ENCODE measurements around the gene RAB17.
"Not testable (repeated sequence)": the region's sequence is repeated elsewhere in the genome, so short reads cannot be mapped to it uniquely, and the experiment has no call there.

The RAB17 gene

DNA sequence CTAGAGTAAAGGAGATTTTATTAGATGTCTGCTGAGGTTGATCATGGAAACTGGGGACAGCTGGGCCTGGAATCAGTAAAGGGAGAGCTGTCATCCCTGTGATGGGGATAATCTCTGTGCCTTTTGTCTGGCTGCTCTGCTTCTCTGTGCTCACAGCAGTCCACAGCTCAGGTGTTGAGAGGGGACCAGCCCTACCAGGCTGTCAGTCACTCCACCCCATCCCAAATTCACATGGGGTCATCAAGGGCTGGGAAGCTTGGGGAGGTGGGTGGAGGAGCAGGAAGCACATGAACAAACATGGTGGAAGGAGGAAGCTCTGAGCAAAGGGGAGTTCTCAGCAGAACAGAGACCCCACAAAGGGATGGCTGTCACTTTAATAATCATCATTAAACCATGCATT lies 23.1 kb upstream of the RAB17 start:
- H3K27ac ChIP-seq: no peak overlapping the region
- peaks cover 36% of the 10 kb centered on the region for H3K27me3 ChIP-seq
- no peaks in the 10 kb centered on the region for H3K36me3 ChIP-seq
- no peaks in the 10 kb centered on the region for H3K9me3 ChIP-seq
- H3K4me3 ChIP-seq (ENCODE audit: low read depth in 1 of 2, low read length in 1 of 2): no peak overlapping the region
- TF ChIP-seq, protein P1, sequence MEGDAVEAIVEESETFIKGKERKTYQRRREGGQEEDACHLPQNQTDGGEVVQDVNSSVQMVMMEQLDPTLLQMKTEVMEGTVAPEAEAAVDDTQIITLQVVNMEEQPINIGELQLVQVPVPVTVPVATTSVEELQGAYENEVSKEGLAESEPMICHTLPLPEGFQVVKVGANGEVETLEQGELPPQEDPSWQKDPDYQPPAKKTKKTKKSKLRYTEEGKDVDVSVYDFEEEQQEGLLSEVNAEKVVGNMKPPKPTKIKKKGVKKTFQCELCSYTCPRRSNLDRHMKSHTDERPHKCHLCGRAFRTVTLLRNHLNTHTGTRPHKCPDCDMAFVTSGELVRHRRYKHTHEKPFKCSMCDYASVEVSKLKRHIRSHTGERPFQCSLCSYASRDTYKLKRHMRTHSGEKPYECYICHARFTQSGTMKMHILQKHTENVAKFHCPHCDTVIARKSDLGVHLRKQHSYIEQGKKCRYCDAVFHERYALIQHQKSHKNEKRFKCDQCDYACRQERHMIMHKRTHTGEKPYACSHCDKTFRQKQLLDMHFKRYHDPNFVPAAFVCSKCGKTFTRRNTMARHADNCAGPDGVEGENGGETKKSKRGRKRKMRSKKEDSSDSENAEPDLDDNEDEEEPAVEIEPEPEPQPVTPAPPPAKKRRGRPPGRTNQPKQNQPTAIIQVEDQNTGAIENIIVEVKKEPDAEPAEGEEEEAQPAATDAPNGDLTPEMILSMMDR (IDR thresholded peaks at IDR 0.05): no peak
- H3K4me1 ChIP-seq (ENCODE audit: control insufficient read depth in 1 of 2, insufficient read depth in 1 of 2, low read depth in 1 of 2, low read length in 1 of 2): peaks cover 8 to 10% of the 10 kb centered on the region in 2 experiments

DNA sequence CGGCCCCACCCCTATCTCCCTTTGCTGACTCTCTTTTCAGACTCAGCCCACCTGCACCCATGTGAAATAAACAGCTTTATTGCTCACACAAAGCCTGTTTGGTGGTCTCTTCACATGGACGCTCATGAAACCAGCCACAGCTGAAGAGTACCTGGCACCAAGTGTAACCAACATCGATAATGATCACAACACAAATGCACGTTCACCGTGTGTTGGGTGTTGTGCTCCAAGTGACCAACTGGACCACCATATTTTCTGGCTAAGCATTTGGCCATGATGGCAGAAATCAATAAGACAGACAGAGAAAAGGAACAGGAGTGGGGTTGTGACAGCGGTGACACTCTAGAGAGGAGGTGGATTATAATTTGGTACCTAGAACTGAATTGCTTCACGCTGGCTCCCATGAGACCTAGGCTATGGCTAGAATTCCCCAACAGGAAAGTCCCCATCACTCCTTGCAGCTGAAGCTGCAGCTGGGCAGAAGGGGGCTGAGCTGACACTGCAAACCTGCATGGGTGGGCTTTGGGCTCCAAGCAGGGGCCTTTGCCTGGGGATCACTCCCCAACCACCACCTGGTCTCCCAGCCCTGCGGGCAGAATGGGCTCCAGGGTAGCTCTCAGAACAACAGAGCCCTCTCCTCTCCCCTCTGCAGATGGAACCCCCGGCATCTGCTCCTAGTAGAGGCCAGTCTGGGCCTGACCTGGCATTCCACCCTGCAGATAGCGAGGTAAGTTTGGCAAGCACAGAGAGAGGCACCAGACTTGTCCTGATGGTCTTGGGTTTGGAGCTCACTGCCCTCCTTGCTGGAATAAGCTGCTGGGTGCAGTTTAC lies 22.2 kb upstream of the RAB17 start:
- H3K9me3 ChIP-seq: no peaks in the 10 kb centered on the region
- H3K4me1 ChIP-seq (ENCODE audit: control insufficient read depth in 1 of 2, insufficient read depth in 1 of 2, low read depth in 1 of 2, low read length in 1 of 2): peaks cover 8 to 10% of the 10 kb centered on the region in 2 experiments

DNA sequence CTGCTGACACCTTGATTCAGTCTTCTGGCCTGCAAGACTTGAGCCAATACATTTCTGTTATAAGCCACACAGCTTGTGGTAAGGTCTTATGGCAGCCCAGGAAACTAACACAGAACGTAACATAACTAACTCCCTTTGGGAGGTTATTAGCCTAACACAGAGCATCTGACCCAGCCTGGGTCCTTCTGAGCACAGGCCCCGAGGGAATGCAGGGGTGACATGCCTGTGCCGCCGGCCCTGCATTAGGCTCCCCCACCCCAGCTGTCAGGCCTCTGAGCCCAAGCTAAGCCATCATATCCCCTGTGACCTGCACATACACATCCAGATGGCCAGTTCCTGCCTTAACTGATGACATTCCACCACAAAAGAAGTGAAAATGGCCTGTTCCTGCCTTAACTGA lies 16.0 kb upstream of the RAB17 start:
- not testable (repeated sequence) for H3K27me3 ChIP-seq; H3K4me3 ChIP-seq (ENCODE audit: low read depth in 1 of 2, low read length in 1 of 2); H3K9me3 ChIP-seq; H3K27ac ChIP-seq; H3K36me3 ChIP-seq
- peaks cover 5 to 13% of the 10 kb centered on the region in 2 experiments for H3K4me1 ChIP-seq (ENCODE audit: control insufficient read depth in 1 of 2, insufficient read depth in 1 of 2, low read depth in 1 of 2, low read length in 1 of 2)

More for the DNA sequence above, 22.2 kb upstream of the RAB17 start:
- Histone ChIP-seq H3K27me3 (peaks cover 27% of the 10 kb centered on the region), H3K36me3 (no peaks in the 10 kb centered on the region), H3K4me3 (ENCODE audit: low read depth in 1 of 2, low read length in 1 of 2) (no peak overlapping the region), H3K27ac (no peak overlapping the region)
- TF ChIP-seq, protein P1 (IDR thresholded peaks at IDR 0.05): no peak

DNA sequence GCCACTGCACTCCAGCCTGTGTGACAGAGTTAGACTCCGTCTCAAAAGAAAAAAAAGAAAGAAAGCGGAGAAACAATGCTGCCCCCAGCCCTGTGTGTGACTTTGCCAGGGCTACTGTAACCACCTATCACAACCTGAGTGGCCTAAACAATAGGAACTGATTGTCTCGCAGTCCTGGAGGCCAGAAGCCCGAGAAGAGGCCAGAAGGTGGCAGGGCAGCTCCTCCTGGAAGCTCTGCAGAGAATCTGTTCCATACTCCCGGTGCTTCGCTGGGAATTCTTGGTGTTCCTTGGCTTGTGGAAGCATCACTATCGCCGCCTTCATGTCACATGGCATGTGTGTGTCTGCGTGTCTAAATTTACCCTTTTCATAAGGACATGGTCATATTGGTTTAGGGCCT lies 14.4 kb upstream of the RAB17 start:
- TF ChIP-seq, protein P1 (IDR thresholded peaks at IDR 0.05): no peak

DNA sequence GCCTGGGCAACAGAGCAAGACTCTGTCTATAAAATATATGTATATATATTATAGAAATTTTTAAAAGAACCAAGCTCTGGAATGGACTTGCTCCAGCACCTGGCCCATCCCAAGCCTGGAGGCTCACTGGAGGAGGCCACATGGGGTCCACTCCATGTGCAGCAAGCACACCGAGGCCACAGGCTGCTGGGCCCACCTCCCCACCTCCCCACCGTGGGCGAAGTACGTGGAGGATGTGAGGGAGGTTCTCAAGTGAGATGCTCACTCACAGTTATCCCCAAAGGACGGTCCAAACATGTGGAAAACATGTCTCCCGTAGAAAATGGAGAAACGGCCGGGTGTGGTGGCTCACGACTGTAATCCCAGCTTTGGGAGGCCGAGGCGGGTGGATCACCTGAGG lies 13.9 kb upstream of the RAB17 start:
- no peak overlapping the region for H3K4me3 ChIP-seq (ENCODE audit: low read depth in 1 of 2, low read length in 1 of 2)
- no peaks in the 10 kb centered on the region for H3K36me3 ChIP-seq
- no peaks in the 10 kb centered on the region for H3K9me3 ChIP-seq
- H3K27me3 ChIP-seq: peaks cover 19% of the 10 kb centered on the region
- H3K4me1 ChIP-seq (ENCODE audit: control insufficient read depth in 1 of 2, insufficient read depth in 1 of 2, low read depth in 1 of 2, low read length in 1 of 2): peaks cover 5 to 13% of the 10 kb centered on the region in 2 experiments
- TF ChIP-seq, protein P1 (IDR thresholded peaks at IDR 0.05): no peak
- peak overlapping the region; percentile 83 for H3K27ac ChIP-seq

More for the DNA sequence above, 14.4 kb upstream of the RAB17 start:
- Histone ChIP-seq H3K27ac (no peak overlapping the region), H3K9me3 (no peaks in the 10 kb centered on the region), H3K27me3 (peaks cover 17% of the 10 kb centered on the region), H3K36me3 (no peaks in the 10 kb centered on the region), H3K4me1 (ENCODE audit: control insufficient read depth in 1 of 2, insufficient read depth in 1 of 2, low read depth in 1 of 2, low read length in 1 of 2) (peaks cover 5 to 13% of the 10 kb centered on the region in 2 experiments), H3K4me3 (ENCODE audit: low read depth in 1 of 2, low read length in 1 of 2) (no peak overlapping the region)

DNA sequence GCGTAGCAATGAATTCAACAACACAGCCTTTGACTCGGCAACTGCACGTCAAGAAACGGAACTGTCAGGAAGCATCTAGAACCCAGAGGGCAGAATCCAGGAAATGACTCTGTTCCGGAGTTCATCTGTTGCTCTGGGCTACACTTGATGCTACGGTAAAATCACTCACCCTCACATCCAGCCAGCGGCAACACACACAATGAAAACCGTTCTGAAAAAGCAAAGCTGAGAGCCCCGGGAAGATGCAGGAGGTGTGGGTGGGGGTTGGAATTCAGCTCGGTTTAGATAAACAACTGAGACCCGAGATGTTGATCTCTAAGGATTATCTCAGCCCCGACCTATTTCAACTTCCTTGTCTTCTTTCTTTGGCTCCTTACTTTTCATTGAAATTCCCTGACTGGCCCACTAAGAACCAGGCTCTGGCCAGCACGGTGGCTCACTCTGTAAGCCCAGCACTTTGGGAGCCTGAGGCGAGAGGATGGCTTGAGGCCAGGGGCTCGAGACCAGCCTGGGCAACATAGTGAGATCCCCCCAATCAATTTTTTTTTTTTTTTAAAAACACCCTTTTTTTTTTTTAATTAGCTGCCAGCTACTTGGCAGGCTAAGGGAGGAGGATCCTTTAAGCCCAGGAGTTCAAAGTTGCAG lies 13.3 kb upstream of the RAB17 start:
- no peaks in the 10 kb centered on the region for H3K9me3 ChIP-seq
- TF ChIP-seq, protein P1 (IDR thresholded peaks at IDR 0.05): no peak
- no peaks in the 10 kb centered on the region for H3K36me3 ChIP-seq
- peak overlapping the region; percentile 22 to 33 for H3K4me3 ChIP-seq (ENCODE audit: low read depth in 1 of 2, low read length in 1 of 2)
- H3K4me1 ChIP-seq (ENCODE audit: control insufficient read depth in 1 of 2, insufficient read depth in 1 of 2, low read depth in 1 of 2, low read length in 1 of 2): peaks cover 5 to 13% of the 10 kb centered on the region in 2 experiments
- H3K27me3 ChIP-seq: peaks cover 19% of the 10 kb centered on the region
- peak overlapping the region; percentile 83 for H3K27ac ChIP-seq
